HCT116 (cell line): ENCODE data around the gene DIPK1B. TPM values are rescaled to one million over a fixed set of nuclear protein-coding genes. Genes with fewer than 3 reads are reported as not detected.

ENCODE experiments used
- ATAC-seq: fragments of 200-7000 bp; cut with Tn5 transposase; 2 replicates; pipeline ENCODE4 v1.9.1; 2020; ENCODE audit warnings: mild to moderate bottlenecking, moderate library complexity
- BruUV-seq: library from RNA; stranded (reverse); fragments of 400-500 nt; replicated peaks from 2 replicates; lab custom pipeline; 2021; lab: Mats Ljungman, UMichigan
- CTCF ChIA-PET: fragments of 300-600 bp; sonication (Branson Sonifier 250); formaldehyde crosslinking; loops from one replicate; lab custom pipeline; 2021; ENCODE audit warnings: antibody characterized with exemption; lab: Charles Lee
- POLR2A ChIA-PET: fragments of 300-600, 350-600 bp; sonication (Branson Sonifier 250); formaldehyde crosslinking; loops from one replicate; lab custom pipeline; 2021; ENCODE audit warnings: antibody characterized with exemption; lab: Charles Lee
- RAD21 ChIA-PET, 2 experiments: fragments of 300-600 bp; sonication (Branson Sonifier 250); formaldehyde crosslinking; loops; one replicate each; lab custom pipeline; 2023; ENCODE audit warnings: low total read pairs in 2 of 2; ENCODE audit not compliant: uncharacterized antibody in 2 of 2, unreplicated experiment in 2 of 2, low non-redundant PET in 1 of 2; lab: Charles Lee
- DNase-seq: peaks from one replicate; pipeline ENCODE4 v3.0.0-alpha.2; 2010; ENCODE audit warnings: low read depth, low spot score
- H2AFZ ChIP-seq: fragments of 200-600 bp; shearing (Covaris generic), sonication (generic); 2 replicates; pipeline ENCODE4 v1.6.1; 2017; ENCODE audit warnings: low read depth, mixed run types, mixed read lengths, antibody characterized with exemption, low read length; ENCODE audit not compliant: poor library complexity, severe bottlenecking
- H3K27ac ChIP-seq: 2 replicates; pipeline ENCODE4 v1.5.1; 2012; ENCODE audit warnings: low read depth, low read length
- H3K27me3 ChIP-seq: fragments of 200-600 bp; sonication (generic); 2 replicates; pipeline ENCODE4 v1.6.1; 2016; ENCODE audit warnings: mixed run types, low read length, mixed read lengths; ENCODE audit not compliant: insufficient read depth
- H3K36me3 ChIP-seq, 2 experiments: fragments of 200-500 bp in 1 of 2; fragments of 200-600 bp in 1 of 2; sonication (Bioruptor generic) in 1 of 2; sonication (generic) in 1 of 2; 2 replicates each; pipeline versions ENCODE4 v1.5.1 to v1.6.1; 2014 to 2016; ENCODE audit warnings: low read length in 2 of 2, inconsistent platforms in 1 of 2, mixed read lengths in 1 of 2, mixed run types in 1 of 2; ENCODE audit not compliant: insufficient read depth in 2 of 2, control insufficient read depth in 1 of 2
- H3K4me1 ChIP-seq, 2 experiments: fragments of 200-600 bp in 1 of 2; sonication (generic) in 1 of 2; 2 replicates each; pipeline versions ENCODE4 v1.5.1 to v1.6.1; 2012 to 2017; ENCODE audit warnings: low read length in 2 of 2, inconsistent platforms in 1 of 2, mild to moderate bottlenecking in 1 of 2, mixed read lengths in 1 of 2, mixed run types in 1 of 2, moderate library complexity in 1 of 2; ENCODE audit not compliant: insufficient read depth in 2 of 2, control insufficient read depth in 1 of 2
- H3K4me2 ChIP-seq: fragments of 200-600 bp; sonication (generic); 2 replicates; pipeline ENCODE4 v1.6.1; 2017; ENCODE audit warnings: mixed run types, low read length, mixed read lengths
- H3K4me3 ChIP-seq, 2 experiments: fragments of 200-600 bp in 1 of 2; sonication (generic) in 1 of 2; replicated peaks in 1 of 2; 2 replicates each; pipeline ENCODE4 v1.5.1; 2011 to 2016; ENCODE audit warnings: low read length in 2 of 2, control low read depth in 1 of 2, low read depth in 1 of 2, mild to moderate bottlenecking in 1 of 2, mixed read lengths in 1 of 2, mixed run types in 1 of 2
- H3K79me2 ChIP-seq: fragments of 200-600 bp; sonication (generic); 2 replicates; pipeline ENCODE4 v1.6.1; 2017; ENCODE audit warnings: mild to moderate bottlenecking, mixed run types, low read length, moderate library complexity, mixed read lengths; ENCODE audit not compliant: insufficient read depth
- H3K9ac ChIP-seq: fragments of 200-600 bp; sonication (generic); 2 replicates; pipeline ENCODE4 v1.6.1; 2016; ENCODE audit warnings: low read length, mixed read lengths
- H3K9me2 ChIP-seq: fragments of 200-600 bp; sonication (generic), shearing (Covaris generic); 2 replicates; pipeline ENCODE4 v1.6.1; 2017; ENCODE audit warnings: mixed run types, mild to moderate bottlenecking, moderate library complexity; ENCODE audit not compliant: insufficient read depth
- H3K9me3 ChIP-seq, 2 experiments: fragments of 200-500 bp in 1 of 2; fragments of 200-600 bp in 1 of 2; sonication (Bioruptor generic) in 1 of 2; sonication (generic) in 1 of 2; 2 replicates each; pipeline ENCODE4 v1.6.1; 2014 to 2017; ENCODE audit warnings: low read length in 2 of 2, mixed read lengths in 2 of 2, inconsistent platforms in 1 of 2, low read depth in 1 of 2, mild to moderate bottlenecking in 1 of 2, mixed run types in 1 of 2, moderate library complexity in 1 of 2; ENCODE audit not compliant: control insufficient read depth in 1 of 2, insufficient read depth in 1 of 2
- H4K20me1 ChIP-seq: fragments of 200-600 bp; sonication (generic), shearing (Covaris generic); 2 replicates; pipeline ENCODE4 v1.6.1; 2017; ENCODE audit warnings: mixed run types, mild to moderate bottlenecking, moderate library complexity; ENCODE audit not compliant: insufficient read depth
- ATF3 ChIP-seq: IDR thresholded peaks from 2 replicates; pipeline ENCODE4 v1.6.1; 2012
- CEBPB ChIP-seq: IDR thresholded peaks from 2 replicates; pipeline ENCODE4 v1.6.1; 2012; ENCODE audit warnings: low read depth
- CTCF ChIP-seq, 3 experiments: fragments of 200-600 bp in 1 of 3; sonication (generic) in 1 of 3; IDR thresholded peaks in 2 of 3; conservative IDR thresholded peaks in 1 of 3; 2 replicates each; pipeline ENCODE4 v1.5.1; 2012 to 2017; ENCODE audit warnings: low read depth in 2 of 3, low read length in 2 of 3, antibody characterized with exemption in 1 of 3, borderline replicate concordance in 1 of 3, control low read depth in 1 of 3, mild to moderate bottlenecking in 1 of 3, mixed read lengths in 1 of 3, mixed run types in 1 of 3, moderate library complexity in 1 of 3; ENCODE audit not compliant: insufficient read depth in 1 of 3
- EGR1 ChIP-seq: IDR thresholded peaks from 2 replicates; pipeline ENCODE4 v1.6.1; 2012; ENCODE audit warnings: low read depth
- EZH2 ChIP-seq: fragments of 200-600 bp; sonication (generic); IDR thresholded peaks from 2 replicates; pipeline ENCODE4 v1.6.1; 2017; ENCODE audit warnings: antibody characterized with exemption, mixed run types
- EZH2phosphoT487 ChIP-seq: fragments of 200-600 bp; IDR thresholded peaks from 2 replicates; pipeline ENCODE4 v1.6.1; 2018; ENCODE audit warnings: antibody characterized with exemption, borderline replicate concordance
- FOSL1 ChIP-seq: IDR thresholded peaks from 2 replicates; pipeline ENCODE4 v1.6.1; 2012; ENCODE audit warnings: low read depth
- JUND ChIP-seq: IDR thresholded peaks from 2 replicates; pipeline ENCODE4 v1.6.1; 2012
- MAX ChIP-seq: IDR thresholded peaks from 2 replicates; pipeline ENCODE4 v1.6.1; 2012
- POLR2A ChIP-seq: IDR thresholded peaks from 2 replicates; pipeline ENCODE4 v1.7.0; 2011; ENCODE audit warnings: borderline replicate concordance; ENCODE audit not compliant: insufficient read depth, insufficient read length; ENCODE audit errors: extremely low read depth
- REST ChIP-seq: IDR thresholded peaks from 2 replicates; pipeline ENCODE4 v1.6.1; 2012; ENCODE audit warnings: low read depth
- SIN3A ChIP-seq: IDR thresholded peaks from 2 replicates; pipeline ENCODE4 v1.6.1; 2012; ENCODE audit warnings: low read depth
- SP1 ChIP-seq: IDR thresholded peaks from 2 replicates; pipeline ENCODE4 v1.6.1; 2012; ENCODE audit warnings: low read depth
- YY1 ChIP-seq: IDR thresholded peaks from 2 replicates; pipeline ENCODE4 v1.6.1; 2011; ENCODE audit warnings: low read length, low read depth, moderate library complexity, mild to moderate bottlenecking; ENCODE audit not compliant: insufficient replicate concordance; ENCODE audit errors: extremely low read depth
- ZFX ChIP-seq: fragments of 450-650 bp; IDR thresholded peaks from 2 replicates; pipeline ENCODE4 v1.6.1; 2017
- intact Hi-C: fragments of 100-400 bp; cut with micrococcal nuclease; formaldehyde crosslinking; loops from 2 replicates; pipeline ENCODE4 v1.10.0; 2022
- total RNA-seq: library from RNA; stranded (reverse); gene quantifications from one replicate; pipeline ENCODE4 v1.2.1, GENCODE V29; 2021; ENCODE audit not compliant: unreplicated experiment

Gene DIPK1B
- total RNA-seq, 1 experiment from 2014 or later = 15.6 TPM

GRCh38 chr9:136756836-136757235 is 44.5 kb downstream of the DIPK1B start:
- ATAC-seq (no peak), DNase-seq (no peak)
- H3K9me3 ChIP-seq = peaks cover 4 to 15% of the 10 kb centered on the region in 2 experiments; a peak in 3 of 4 replicates
- no peaks in the 10 kb centered on the region for H3K9me2 ChIP-seq
- peaks cover 6 to 12% of the 10 kb centered on the region in 2 experiments; a peak in 3 of 4 replicates for H3K4me1 ChIP-seq
- no peaks in the 10 kb centered on the region for H3K27me3 ChIP-seq
- POLR2A ChIA-PET = no interaction called here
- H4K20me1 ChIP-seq = no peaks in the 10 kb centered on the region
- CTCF ChIA-PET = no interaction called here
- BruUV-seq = no TSS peak
- intact Hi-C loops = no loop called here
- no peak overlapping the region for H3K27ac ChIP-seq
- RAD21 ChIA-PET = no interaction called here
- TF ChIP-seq CTCF (IDR thresholded peaks at IDR 0.05 in 2 of 3, conservative IDR thresholded peaks at IDR 0.05 in 1 of 3; ENCODE audit: borderline replicate concordance in 1 of 3, insufficient read depth in 1 of 3, low read depth in 2 of 3, low read length in 2 of 3) = no peak
- TF ChIP-seq CEBPB = no peak
- TF ChIP-seq, all 23 proteins: peak for 0
- Histone ChIP-seq H3K4me3 (no peak overlapping the region), H3K4me2 (no peak overlapping the region), H2AFZ (no peak overlapping the region), H3K36me3 (no peaks in the 10 kb centered on the region), H3K9ac (no peak overlapping the region), H3K79me2 (no peaks in the 10 kb centered on the region)

GRCh38 chr9:136757328-136757727 is 45.0 kb downstream of the DIPK1B start:
- POLR2A ChIA-PET = no interaction called here
- Histone ChIP-seq H4K20me1 (no peaks in the 10 kb centered on the region), H3K79me2 (no peaks in the 10 kb centered on the region), H3K4me3 (no peak overlapping the region), H3K4me2 (no peak overlapping the region), H3K9ac (no peak overlapping the region), H3K36me3 (no peaks in the 10 kb centered on the region), H2AFZ (no peak overlapping the region), H3K27ac (no peak overlapping the region), H3K9me2 (no peaks in the 10 kb centered on the region), H3K4me1 (peaks cover 8 to 14% of the 10 kb centered on the region in 2 experiments; a peak in 3 of 4 replicates), H3K9me3 (peaks cover under 1 to 10% of the 10 kb centered on the region in 2 experiments; a peak in 3 of 4 replicates), H3K27me3 (no peaks in the 10 kb centered on the region)
- no TSS peak for BruUV-seq
- RAD21 ChIA-PET = no interaction called here
- ATAC-seq (no peak), DNase-seq (no peak)
- intact Hi-C loops = no loop called here
- no peak for TF ChIP-seq REST
- no peak for TF ChIP-seq FOSL1
- TF ChIP-seq POLR2A = no peak
- no peak for TF ChIP-seq ZFX
- no peak for TF ChIP-seq YY1
- TF ChIP-seq EZH2phosphoT487 = no peak
- no peak for TF ChIP-seq EGR1
- no peak for TF ChIP-seq JUND
- TF ChIP-seq ATF3 = no peak
- no peak for TF ChIP-seq EZH2
- no peak for TF ChIP-seq SIN3A
- TF ChIP-seq MAX = no peak
- TF ChIP-seq SP1 = no peak
- CTCF ChIA-PET = interaction anchor here (1.1 kb wide), 1 partner anchor 34 kb away, joined by 3 read pairs; no protein-coding TSS in a partner anchor
